ENCODE data around the gene NSUN7.

The NSUN7 gene

GRCh38 chr4:40846532-40846931, 96.8 kb downstream of the NSUN7 start:
- Histone ChIP-seq H2AFZ (ENCODE audit: low read length) (no peak overlapping the region), H4K20me1 (ENCODE audit: insufficient read depth, low read length, poor library complexity, severe bottlenecking) (no peaks in the 10 kb centered on the region), H3F3A (ENCODE audit: low read depth) (no peaks in the 10 kb centered on the region), H3K79me2 (ENCODE audit: insufficient read depth, low read length) (no peaks in the 10 kb centered on the region), H3K4me3 (ENCODE audit: low read length, poor library complexity, severe bottlenecking) (no peak overlapping the region), H3K9me2 (replicated peaks; ENCODE audit: low read depth, low read length) (no peaks in the 10 kb centered on the region), H3K9ac (ENCODE audit: low read depth, low read length, poor library complexity, severe bottlenecking) (no peak overlapping the region), H3K4me2 (ENCODE audit: low read depth, low read length, poor library complexity, severe bottlenecking) (no peak overlapping the region), H3K9me3 (ENCODE audit: insufficient read depth, low read depth, low read length) (no peaks in the 10 kb centered on the region), H3K27me3 (ENCODE audit: insufficient read depth, low read length, poor library complexity, severe bottlenecking) (no peaks in the 10 kb centered on the region), H3K4me1 (ENCODE audit: insufficient read depth, low read length, poor library complexity, severe bottlenecking) (no peaks in the 10 kb centered on the region), H3K36me3 (ENCODE audit: insufficient read depth, low read length) (no peaks in the 10 kb centered on the region)
- TF ChIP-seq EZH2phosphoT487 (IDR thresholded peaks at IDR 0.05; ENCODE audit: borderline replicate concordance), result no peak
- no peak for TF ChIP-seq CTCF (conservative IDR thresholded peaks at IDR 0.05; ENCODE audit: low read length)

GRCh38 chr4:40848251-40848650, 98.5 kb downstream of the NSUN7 start:
- H3K9ac ChIP-seq (ENCODE audit: low read depth, low read length, poor library complexity, severe bottlenecking), result no peak overlapping the region
- H3K79me2 ChIP-seq (ENCODE audit: insufficient read depth, low read length), result no peaks in the 10 kb centered on the region
- no peaks in the 10 kb centered on the region for H3K9me3 ChIP-seq (ENCODE audit: insufficient read depth, low read depth, low read length)
- H2AFZ ChIP-seq (ENCODE audit: low read length), result no peak overlapping the region
- no peaks in the 10 kb centered on the region for H3K36me3 ChIP-seq (ENCODE audit: insufficient read depth, low read length)
- H3K4me1 ChIP-seq (ENCODE audit: insufficient read depth, low read length, poor library complexity, severe bottlenecking), result no peaks in the 10 kb centered on the region
- no peak overlapping the region for H3K4me2 ChIP-seq (ENCODE audit: low read depth, low read length, poor library complexity, severe bottlenecking)
- H4K20me1 ChIP-seq (ENCODE audit: insufficient read depth, low read length, poor library complexity, severe bottlenecking), result no peaks in the 10 kb centered on the region
- no peaks in the 10 kb centered on the region for H3F3A ChIP-seq (ENCODE audit: low read depth)
- no peak for TF ChIP-seq EZH2phosphoT487 (IDR thresholded peaks at IDR 0.05; ENCODE audit: borderline replicate concordance)
- no peak for TF ChIP-seq CTCF (conservative IDR thresholded peaks at IDR 0.05; ENCODE audit: low read length)
- H3K4me3 ChIP-seq (ENCODE audit: low read length, poor library complexity, severe bottlenecking), result no peak overlapping the region
- H3K27me3 ChIP-seq (ENCODE audit: insufficient read depth, low read length, poor library complexity, severe bottlenecking), result no peaks in the 10 kb centered on the region
- no peaks in the 10 kb centered on the region for H3K9me2 ChIP-seq (replicated peaks; ENCODE audit: low read depth, low read length)

GRCh38 chr4:40848940-40849339, 99.2 kb downstream of the NSUN7 start:
- H3K9ac ChIP-seq (ENCODE audit: low read depth, low read length, poor library complexity, severe bottlenecking), result no peak overlapping the region
- TF ChIP-seq CTCF (conservative IDR thresholded peaks at IDR 0.05; ENCODE audit: low read length) (no peak), EZH2phosphoT487 (IDR thresholded peaks at IDR 0.05; ENCODE audit: borderline replicate concordance) (no peak)
- H3K36me3 ChIP-seq (ENCODE audit: insufficient read depth, low read length), result no peaks in the 10 kb centered on the region
- H3K4me3 ChIP-seq (ENCODE audit: low read length, poor library complexity, severe bottlenecking), result no peak overlapping the region
- H3K9me3 ChIP-seq (ENCODE audit: insufficient read depth, low read depth, low read length), result no peaks in the 10 kb centered on the region
- H3K79me2 ChIP-seq (ENCODE audit: insufficient read depth, low read length), result no peaks in the 10 kb centered on the region
- H3K4me2 ChIP-seq (ENCODE audit: low read depth, low read length, poor library complexity, severe bottlenecking), result no peak overlapping the region
- no peaks in the 10 kb centered on the region for H4K20me1 ChIP-seq (ENCODE audit: insufficient read depth, low read length, poor library complexity, severe bottlenecking)
- no peaks in the 10 kb centered on the region for H3K9me2 ChIP-seq (replicated peaks; ENCODE audit: low read depth, low read length)
- H2AFZ ChIP-seq (ENCODE audit: low read length), result no peak overlapping the region
- no peaks in the 10 kb centered on the region for H3K27me3 ChIP-seq (ENCODE audit: insufficient read depth, low read length, poor library complexity, severe bottlenecking)
- H3K4me1 ChIP-seq (ENCODE audit: insufficient read depth, low read length, poor library complexity, severe bottlenecking), result no peaks in the 10 kb centered on the region
- no peaks in the 10 kb centered on the region for H3F3A ChIP-seq (ENCODE audit: low read depth)

Data from Loucy (cell line).